ENCODE data around the gene TLX3. TPM values are rescaled to one million over a fixed set of nuclear protein-coding genes. Genes with fewer than 3 reads are reported as not detected.
A peak's percentile ranks its signal among the peaks of the same experiment; 100 is the strongest.
"Not testable (repeated sequence)": the region's sequence is repeated elsewhere in the genome, so short reads cannot be mapped to it uniquely, and the experiment has no call there.

TLX3 gene
- total RNA-seq (2014; rRNA removed; shearing (Covaris generic)): 0.96 and 1.9 TPM in 2 replicates

DNA sequence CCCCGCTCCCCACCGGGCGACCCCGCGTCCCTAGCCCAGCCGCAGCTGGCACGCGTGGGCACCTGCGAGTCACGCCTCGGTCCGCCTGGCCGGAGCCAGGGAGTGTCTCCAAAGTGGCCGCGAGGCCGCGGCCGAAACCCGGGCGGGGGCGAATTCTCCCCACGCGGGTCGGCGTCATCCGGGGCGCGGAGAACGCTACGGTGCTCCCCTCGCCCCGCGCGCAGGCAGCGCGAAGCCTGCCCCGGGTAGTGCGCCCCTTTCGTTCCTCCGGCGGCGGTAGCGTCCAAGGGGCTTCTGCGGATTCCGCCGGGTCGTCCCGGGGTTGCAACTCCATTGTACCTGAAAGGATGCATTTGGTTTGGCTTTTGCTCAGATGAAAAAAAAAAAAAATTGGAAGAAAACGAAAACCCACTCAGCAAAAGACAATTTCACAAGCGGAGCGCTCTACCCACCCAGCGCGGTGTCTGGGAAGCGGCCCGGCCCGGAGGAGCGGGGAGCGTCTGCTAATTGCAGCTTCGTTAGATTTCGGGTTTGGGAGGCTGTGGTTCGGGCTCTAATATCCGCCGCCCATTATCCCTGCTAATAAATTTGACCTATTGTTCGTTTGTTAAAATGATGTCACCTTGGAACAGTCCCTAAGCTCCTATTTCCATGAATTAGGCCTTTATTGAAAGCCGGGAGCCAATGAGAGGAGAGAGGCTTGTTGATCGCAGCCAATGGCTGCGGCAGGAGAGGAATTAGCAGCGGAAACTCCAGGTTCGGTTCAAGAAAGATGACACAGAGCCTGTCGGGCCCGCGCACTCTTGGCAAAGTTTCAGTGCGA is at the start of gene TLX3:
TSS of gene TLX3 (plus strand) at position 796 of the 823 bp plus-strand sequence. CDS start 118 bp downstream, outside the sequence.
- DNase-seq (ENCODE audit: low read depth): peak; percentile 90

DNA sequence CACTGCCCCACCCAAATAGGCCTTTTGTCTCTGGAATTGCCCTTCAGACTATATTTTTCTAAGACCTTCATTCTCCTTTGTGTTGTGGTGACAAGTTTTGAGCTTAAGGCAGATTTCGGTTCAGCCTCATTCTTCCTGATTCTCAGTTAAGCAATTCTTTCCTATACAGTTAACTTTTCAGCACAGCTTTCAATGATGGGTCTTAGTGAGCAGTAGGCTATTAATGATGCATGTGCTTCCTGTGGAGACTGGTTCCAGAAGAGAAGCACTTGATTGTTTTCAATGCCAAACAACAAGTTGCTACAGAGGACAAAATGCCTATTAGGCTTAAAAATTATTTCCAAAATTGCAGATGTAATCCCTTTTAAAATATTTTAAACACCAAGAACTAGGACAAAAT is 47.7 kb upstream of the TLX3 start:
- DNase-seq (ENCODE audit: low read depth): no peak

DNA sequence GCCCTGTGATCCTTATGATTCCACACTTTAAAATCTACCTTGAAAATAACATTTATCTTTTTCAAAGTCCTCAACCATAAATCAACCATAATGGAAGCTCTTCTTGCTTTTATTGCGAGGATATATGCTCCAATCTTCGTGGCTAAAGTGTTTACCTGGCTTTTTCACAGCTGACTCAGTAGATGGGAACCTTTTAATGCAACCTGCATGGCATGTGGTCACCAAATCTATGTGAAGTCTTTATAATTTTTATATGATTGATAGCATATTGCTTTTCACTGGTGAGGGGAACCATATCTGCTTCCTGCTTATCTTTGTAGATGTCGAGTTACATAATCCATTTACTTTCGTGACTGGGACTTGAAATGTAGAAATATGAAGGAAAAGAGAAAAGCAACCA is 47.1 kb upstream of the TLX3 start:
- no peak for DNase-seq (ENCODE audit: low read depth)

DNA sequence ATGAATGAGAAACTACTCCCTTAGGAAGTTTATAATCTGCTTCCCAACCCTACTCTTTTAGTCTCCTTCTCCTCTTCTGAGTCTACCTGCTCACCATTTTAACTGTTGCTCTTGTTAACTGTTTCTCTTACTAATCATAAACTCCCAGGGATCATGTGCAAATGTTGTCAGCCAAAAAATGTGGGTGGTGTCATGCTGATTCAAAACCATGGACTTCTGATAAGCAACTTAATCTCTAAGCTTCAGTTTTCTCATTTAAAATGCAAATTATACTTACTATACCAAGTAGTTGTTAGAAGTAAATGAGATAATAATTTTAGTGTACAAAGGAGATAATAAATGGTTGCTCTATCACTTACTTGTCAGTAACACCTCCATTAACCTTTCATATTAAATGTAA is 45.9 kb upstream of the TLX3 start:
- DNase-seq (ENCODE audit: low read depth): no peak

DNA sequence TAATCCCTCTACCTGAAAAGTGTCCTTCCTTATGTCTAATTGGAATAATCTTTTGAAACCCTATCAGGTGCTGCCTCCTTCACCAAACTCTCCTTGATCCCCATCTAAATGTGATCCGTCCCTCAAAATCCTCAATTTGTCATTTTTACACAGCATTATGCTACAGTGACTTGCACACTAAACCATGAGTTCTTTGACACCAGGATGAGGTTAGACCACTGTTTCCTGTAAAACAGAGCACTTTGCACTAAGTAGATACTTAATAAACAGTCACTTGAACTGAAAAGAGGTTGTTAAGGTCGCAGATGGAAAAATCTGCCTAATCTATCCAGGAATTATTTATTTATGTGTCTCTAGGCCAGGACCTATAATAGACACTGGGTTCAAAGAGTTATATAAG is 44.2 kb upstream of the TLX3 start:
- DNase-seq (ENCODE audit: low read depth): no peak

DNA sequence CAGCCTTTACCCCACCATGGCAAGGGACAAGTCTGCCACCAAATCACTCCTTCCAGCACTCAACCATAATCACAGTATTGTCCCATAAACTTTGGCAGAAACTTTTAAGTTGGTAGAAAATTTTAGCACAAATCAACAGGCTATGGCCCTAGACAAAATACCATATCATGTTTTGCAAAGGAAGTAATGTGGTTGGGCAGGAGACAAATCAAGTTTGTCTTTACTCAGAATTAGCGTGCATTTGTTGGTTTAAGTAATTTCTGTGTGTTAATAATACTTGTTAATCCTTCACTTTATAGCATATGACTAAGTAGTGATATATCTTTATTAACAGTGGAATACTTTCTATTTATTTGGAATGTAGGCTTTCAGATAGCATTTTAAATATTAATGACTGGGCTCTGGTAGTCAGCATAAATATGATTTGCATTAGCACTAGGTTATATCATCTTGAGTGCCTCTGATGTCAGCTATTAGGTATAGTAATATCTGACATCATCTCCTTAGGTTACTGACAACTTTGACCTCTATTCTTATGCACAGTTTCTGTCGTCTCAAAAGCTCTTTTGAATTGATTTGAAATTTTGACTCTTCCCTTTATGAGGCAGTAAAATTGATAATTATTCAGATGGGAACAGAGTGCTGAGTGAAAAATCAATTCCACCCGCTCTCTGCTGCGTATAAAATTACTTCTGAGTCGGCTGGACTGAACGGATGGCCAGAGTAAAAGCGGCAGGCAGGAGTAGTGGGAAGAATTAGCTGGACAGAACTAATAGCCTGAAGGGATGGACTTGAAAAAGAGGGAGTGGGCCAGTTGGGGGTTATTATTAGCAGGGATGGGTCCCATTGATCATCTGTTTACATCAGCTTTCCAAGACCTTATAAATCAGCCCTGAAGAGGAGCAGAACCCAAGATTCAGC is 40.1 kb upstream of the TLX3 start:
- no peak for DNase-seq (ENCODE audit: low read depth)

DNA sequence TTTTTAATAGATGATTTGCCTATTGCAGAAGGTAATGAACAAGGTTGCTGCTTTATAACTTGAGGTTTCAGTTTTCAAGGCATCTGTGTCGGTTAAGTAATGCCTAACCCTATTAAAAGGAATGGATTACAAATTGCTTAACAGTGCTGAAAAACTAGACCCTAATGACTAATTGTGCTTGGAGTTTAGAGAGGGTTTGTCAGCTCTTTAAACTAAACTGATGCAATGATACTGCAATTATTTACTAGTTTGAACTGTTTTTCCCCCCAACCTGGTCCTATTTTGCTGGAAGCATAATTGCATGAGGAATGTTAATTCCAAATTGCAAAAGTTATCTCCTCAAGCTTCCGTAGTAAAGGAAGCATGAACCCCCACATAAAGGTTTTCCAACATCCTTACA is 39.3 kb upstream of the TLX3 start:
- DNase-seq (ENCODE audit: low read depth): no peak

DNA sequence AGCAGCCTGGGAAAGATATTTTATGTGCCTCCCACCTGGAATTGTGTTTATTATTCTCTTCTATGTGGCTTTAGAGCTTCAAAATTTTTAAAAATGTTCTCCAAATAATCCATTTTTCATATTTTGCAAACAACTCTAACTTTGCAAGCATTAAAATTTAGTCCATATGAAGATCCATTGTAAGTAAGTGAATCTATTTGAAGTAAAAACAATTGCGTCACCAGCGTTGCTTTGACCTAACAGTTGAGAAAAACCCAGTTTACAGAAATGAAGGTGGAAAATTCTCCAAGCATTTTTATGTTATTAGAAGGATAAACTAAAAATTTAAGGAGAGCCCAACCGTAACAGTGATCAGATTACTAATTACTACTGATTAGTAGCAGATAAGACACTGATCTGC is 38.9 kb upstream of the TLX3 start:
- no peak for DNase-seq (ENCODE audit: low read depth)

DNA sequence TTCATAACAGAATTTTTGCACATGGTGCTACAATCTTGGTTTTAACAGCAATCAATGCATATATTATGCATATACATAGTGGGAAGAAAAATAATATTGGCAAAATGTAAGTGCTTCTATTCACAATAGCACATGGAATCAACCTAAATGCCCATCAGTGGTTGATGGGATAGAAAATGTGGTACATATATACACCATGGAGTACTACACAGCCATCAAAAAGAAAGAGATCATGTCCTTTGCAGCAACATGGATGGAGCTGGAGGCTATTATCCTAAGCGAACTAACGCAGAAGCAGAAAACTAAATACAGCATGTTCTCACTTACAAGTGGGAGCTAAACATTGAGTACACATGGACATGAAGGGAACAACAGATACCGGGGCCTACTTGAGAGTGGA is 37.2 kb upstream of the TLX3 start:
- DNase-seq (ENCODE audit: low read depth): no peak

DNA sequence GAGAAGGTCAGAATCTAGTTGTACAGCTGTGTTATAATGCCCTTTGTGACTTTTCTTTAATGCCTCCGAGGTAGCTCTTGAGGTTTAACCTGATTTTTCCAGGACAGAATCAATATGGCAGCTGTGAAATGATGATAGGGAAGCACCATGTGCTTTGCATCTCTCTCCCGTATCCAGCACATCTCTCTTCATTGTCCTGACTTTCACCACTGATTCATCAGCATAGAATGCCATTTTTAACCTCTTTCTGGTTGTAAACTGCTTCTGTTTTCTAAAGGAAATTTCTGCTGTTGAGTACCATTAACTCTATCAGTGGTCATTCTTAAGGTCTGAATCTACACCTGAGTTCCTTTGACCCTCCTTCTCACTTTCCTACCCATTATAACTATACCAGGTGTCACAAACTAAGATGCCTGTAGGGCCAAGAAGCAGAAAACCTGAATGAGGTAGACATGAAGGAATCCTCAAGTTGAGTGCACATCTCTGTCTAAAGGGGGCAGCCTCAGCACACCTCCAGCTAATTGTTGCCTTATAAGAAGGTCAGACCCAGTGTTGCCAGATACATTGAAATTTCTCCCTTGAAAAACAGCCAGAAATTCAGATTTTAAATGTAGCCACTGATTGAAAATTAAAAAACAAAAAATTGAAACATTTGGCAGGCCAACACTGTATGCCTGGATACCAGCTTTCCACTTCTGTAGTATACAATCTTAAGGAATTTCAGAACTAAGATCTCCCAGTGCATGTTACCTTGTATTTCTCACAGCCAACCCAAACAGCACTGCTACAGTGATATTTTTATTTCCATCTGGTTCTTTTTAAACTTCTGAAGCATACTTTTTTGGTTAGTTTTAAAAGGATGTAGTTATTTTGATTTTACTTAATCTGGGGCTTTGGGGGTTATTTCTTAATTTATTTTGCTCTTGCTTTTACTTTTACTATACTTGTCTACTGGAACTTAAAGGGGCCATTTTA is 35.8 kb upstream of the TLX3 start:
- peak; percentile 32 for DNase-seq (ENCODE audit: low read depth)

DNA sequence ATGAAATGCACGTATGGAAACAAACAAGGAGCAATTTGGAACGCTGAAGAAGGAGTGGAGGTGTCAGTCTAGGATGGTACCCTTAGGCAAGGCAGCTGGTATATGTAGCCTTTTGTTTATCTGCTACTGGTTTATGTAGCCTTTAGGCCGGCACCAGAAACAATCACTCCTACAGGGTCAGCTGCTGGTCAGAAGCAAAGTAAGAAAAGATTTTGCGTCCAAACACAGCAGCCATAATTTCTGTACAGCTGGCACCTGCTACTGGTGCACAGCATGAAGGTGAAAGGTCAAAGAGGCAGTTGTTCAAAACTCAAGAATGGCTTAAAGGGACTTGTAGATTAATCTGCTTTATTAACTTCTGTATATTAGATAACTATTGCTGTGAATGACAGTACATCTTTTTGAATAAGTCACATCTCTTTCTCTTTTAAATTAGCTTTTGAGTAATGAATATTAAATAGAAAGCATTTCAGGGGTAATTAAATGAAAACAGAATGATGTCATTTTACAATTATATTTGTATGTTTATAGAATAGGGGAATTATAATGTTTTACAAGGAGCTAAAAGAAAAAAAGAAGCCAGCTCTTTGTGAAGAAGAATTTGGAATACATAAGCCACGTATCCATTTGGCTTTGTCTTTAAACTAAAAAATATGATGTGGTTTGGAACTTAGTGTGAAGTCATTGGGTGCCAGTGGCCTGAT is 33.1 kb upstream of the TLX3 start:
- no peak for DNase-seq (ENCODE audit: low read depth)

DNA sequence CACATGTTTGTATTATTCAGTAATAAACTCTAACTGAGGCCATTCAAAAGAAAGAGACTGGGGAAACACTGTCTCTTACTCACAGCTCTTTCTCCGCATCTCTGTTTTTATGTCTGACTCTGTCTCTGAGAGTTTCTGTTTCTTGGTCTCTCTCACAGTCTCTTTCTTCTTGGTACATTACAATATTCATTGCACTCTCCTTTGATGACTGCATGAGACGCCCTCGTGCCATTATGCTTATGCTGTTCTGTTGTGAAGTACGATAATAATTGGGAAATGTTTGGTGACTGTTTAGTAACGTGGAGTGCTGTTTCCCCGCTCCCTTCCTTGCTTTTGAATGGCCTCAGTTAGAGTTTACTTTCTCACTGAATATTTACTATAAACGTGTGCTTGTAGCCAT is 25.3 kb upstream of the TLX3 start:
- no peak for DNase-seq (ENCODE audit: low read depth)

DNA sequence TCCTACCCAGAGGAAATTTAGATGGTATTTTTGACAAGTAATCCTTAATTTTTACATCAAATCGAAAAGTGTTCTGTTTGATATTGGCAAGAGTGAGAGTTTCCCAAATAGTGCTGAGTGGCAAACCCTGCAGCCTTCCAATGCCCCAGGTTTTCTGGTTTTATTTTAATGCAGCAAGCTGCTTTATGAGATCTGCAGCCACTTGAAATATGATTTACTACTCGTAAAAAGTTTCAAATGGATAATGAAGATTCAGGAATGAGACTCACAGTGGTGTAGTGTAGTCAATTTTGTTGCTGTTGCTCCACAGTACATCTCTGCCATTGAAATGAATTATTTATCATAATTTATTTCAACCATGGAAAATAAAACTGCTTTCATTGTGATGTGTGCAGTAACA is 23.6 kb upstream of the TLX3 start:
- no peak for DNase-seq (ENCODE audit: low read depth)

DNA sequence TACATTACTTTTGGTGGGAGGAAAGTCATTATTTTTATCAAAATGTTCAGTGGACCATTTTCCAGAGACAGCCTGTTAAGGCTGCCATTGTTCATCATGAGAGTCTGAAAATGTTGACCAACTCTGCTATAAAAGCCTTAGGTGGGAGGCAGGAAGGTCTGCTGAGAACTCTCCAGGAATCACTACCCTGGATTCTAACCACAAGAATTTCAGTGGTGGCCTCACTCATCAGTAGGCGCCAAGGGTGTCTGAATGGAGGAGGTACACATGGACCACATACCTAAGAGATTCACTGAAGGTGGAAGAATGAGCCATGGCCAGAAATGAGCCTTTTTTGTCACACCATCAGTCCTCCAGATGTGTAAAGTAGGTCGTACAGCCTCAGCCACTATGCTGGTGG is 21.0 kb upstream of the TLX3 start:
- no peak for DNase-seq (ENCODE audit: low read depth)

DNA sequence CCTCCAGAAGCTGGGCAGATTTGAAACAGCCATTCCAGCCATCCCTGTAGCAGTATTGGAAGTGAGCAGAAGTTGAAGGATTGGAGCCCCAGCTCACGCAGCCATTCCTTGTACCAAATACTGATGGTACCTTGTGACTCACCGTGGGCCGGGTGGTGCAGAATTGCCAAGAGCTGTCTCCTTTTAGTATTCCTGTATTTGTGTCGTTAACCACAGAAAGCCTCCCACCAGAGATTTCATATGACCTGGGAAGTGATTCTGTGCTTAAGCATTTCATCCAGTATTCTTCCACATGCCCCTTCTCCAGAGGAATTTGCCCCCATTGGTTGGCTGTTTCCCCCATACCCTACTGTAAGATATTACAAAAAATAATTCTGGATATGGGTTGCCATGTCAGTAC is 17.7 kb upstream of the TLX3 start:
- no peak for DNase-seq (ENCODE audit: low read depth)

DNA sequence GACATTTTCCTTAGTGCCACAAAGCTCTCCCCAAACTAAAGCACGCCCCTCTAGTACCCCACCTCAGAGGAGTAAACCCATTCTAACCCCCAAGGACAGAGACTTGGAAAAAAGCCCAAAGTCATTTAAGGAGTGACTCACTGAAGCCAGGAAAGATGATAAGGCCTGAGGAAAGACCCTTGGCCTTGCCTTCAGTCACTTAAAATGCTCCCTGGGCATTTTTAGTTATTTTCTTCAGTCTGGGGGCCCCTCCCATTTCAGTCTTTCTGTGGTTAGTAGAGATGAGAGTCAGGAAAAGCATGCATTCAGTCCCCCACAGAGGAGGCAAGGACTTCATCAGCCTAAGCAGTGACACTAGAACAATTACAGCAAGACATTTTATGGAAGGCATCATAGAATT is 13.7 kb upstream of the TLX3 start:
- peak; percentile 25 for DNase-seq (ENCODE audit: low read depth)

DNA sequence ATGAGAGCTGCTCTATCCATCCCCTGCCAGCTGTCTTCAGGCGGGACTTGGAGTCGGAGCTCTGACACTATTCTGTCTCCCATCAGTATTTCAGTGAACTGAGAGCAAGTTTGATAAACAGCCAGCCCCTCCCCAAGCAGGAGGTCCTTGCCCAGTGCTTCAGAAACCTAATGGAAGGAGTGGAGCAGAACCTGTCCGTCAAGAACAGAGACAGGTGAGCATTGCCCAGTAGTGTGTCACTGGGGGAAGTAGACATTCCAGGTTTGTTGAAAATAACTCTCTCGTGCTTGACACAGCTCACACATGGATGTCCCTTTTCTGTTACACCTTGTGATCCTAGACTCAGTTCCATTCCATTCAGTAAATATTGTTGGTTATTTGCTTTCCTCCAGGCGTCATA is 13.2 kb upstream of the TLX3 start:
- no peak for DNase-seq (ENCODE audit: low read depth)

DNA sequence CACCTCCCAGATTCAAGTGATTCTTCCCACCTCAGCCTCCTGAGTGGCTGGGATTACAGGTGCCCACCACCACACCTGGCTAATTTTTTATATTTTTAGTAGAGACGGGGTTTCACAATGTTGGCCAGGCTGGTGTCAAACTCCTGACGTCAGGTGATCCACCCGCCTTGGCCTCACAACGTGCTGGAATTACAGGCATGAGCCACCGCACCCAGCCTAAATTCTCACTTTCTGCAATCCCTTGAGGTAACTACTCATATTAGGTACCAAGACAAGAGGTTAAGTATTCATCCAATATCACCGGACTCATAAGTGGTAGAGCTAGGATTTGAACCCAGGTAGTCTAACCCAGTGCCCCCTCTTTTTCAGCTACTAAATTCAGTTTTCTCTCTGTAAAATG is 11.1 kb upstream of the TLX3 start:
- not testable (repeated sequence) for DNase-seq (ENCODE audit: low read depth)

DNA sequence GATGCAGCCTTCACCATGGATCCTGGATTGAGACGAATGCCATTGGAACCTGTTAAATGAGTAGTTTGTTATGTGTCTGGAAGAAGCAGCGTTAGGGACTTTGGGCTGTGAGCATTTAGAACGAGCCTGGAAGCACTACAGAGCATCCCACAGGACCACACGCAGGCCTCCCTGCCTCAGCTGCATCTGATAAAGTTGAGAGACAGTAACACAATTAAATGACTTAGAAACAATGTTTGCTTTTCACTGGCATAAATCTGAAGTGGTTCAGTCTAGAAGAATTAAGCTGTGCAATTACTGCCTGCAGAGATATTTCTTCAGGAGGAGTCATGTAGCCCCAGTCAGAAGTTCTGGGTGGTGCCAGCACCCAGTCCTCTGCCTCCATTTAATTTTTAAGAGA is 9.8 kb upstream of the TLX3 start:
- DNase-seq (ENCODE audit: low read depth): no peak

DNA sequence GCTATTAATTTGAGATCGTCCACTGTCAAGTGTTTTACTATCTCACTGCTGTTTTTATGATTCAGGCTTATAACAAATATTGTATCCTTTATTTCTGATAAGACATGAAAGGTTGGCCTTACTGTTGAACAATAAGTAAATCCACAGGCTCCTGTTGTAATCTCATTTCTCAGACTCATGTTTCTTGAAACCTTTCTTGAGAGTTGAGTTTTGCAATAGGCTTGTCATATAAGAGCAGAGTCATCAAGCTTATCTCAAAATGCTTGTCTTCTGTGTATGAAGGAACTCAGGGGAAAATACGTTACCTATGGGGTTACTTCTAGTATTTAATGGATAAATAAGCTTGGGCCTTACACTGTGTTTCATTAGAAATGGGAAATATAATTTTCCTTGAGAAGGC is 9.2 kb upstream of the TLX3 start:
- no peak for DNase-seq (ENCODE audit: low read depth)

DNA sequence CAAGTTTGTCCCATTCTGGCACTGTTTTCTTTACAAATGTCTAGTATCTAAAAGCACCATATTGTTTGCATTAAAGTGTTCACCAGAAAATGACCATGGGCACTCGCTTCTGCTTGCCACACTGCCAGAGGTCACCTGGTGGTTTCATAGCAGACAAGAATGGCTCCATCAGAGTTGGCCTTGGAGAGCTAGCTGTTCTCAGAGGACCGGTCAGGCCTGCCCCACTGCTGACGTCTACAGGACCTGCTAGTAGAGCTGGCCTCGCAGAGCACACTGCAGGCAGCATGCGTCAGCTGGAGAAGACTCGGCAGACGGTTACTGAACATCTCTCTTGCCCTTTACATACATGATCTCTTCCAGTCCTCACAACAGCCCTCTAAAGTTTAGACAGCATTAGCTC is 8.7 kb upstream of the TLX3 start:
- DNase-seq (ENCODE audit: low read depth): no peak

All from RPMI7951 (cell line).